H7 (cell line): ENCODE data around the gene GMNN. TPM values are rescaled to one million over a fixed set of nuclear protein-coding genes. Genes with fewer than 3 reads are reported as not detected.

Source experiments
- DNase-seq: peaks from one replicate; pipeline ENCODE4 v3.0.0; 2012
- H3K27me3 ChIP-seq: 2 replicates; pipeline ENCODE4 v1.6.0; 2011; ENCODE audit warnings: mild to moderate bottlenecking, low read length; ENCODE audit not compliant: control insufficient read depth, insufficient read depth
- H3K36me3 ChIP-seq: replicated peaks from 2 replicates; pipeline ENCODE4 v1.5.1; 2011; ENCODE audit warnings: low read length; ENCODE audit not compliant: control insufficient read depth, insufficient read depth
- H3K4me3 ChIP-seq: 2 replicates; pipeline ENCODE4 v1.5.1; 2011; ENCODE audit warnings: low read depth, mild to moderate bottlenecking, control low read depth, low read length, moderate library complexity; ENCODE audit not compliant: insufficient read depth
- total RNA-seq: library from RNA; depleted of rRNA; stranded (reverse); fragments of >200 nt; shearing (Covaris generic); gene quantifications from 2 replicates; pipeline ENCODE4 v1.2.3, GENCODE V29; 2014

Gene GMNN
- total RNA-seq, 1 experiment from 2014 or later = 75.3 TPM

DNA sequence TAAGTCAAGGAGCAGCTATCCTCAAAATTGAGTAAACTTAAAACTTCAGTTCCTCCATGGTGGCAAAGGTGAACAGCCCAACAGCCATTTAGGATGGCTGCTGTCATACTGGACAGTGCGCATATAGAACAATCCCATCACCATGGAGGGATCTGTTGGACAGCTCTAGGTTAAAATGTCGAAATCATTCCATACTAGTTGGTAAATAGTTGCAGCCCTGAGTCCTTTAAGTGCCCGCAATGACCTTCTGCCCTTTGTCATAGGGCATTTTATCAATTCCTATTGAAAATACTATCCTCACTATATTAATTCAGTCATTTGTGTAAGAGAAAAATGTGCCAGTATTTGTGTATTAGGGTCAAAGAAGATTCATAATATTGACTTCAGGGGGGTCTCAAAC is 32.8 kb downstream of the GMNN start:
- Histone ChIP-seq H3K4me3 (no peak overlapping the region), H3K27me3 (no peaks in the 10 kb centered on the region), H3K36me3 (no peaks in the 10 kb centered on the region)
- DNase-seq = no peak

DNA sequence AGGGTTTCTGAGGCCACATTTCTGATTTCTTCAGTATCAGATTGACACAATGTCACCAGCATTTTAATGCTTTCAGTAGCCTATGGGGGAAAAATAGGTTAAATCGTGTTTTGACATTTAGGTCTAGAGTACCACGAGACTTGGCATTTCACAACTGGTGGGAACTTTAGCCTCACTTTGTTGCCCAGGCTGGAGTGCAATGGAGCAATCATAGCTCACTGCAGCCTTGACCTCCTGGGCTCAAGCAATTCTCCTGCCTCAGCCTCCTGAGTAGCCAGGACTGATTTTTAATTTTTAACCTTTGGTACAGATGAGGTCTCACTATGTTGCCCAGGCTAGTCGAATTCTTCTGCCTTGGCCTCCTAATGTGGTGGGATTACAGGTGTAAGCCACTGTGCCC is 35.0 kb downstream of the GMNN start:
- Histone ChIP-seq H3K27me3 (no peaks in the 10 kb centered on the region), H3K36me3 (no peaks in the 10 kb centered on the region), H3K4me3 (no peak overlapping the region)
- no peak for DNase-seq

DNA sequence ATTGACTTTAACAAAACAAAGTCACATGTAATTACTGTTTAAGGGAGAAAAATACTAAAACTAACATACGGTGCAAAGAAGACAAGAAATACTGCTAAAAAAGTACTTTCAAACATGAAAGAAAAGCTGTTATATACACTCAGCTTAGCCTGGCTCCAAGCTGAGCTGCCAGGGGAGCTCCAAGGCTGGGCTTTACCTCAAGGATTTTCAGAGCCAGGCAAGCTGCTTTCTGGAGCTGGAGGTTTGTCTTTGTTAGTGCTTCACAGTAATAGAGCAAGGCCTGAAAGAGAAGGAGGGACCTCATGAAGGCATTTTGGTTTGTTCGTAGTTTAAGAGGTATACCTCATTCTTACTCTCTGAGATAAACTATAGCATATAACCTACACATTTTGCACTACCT is 43.6 kb downstream of the GMNN start:
- no peak for DNase-seq
- no peak overlapping the region for H3K4me3 ChIP-seq
- H3K27me3 ChIP-seq = no peaks in the 10 kb centered on the region
- H3K36me3 ChIP-seq = no peaks in the 10 kb centered on the region

DNA sequence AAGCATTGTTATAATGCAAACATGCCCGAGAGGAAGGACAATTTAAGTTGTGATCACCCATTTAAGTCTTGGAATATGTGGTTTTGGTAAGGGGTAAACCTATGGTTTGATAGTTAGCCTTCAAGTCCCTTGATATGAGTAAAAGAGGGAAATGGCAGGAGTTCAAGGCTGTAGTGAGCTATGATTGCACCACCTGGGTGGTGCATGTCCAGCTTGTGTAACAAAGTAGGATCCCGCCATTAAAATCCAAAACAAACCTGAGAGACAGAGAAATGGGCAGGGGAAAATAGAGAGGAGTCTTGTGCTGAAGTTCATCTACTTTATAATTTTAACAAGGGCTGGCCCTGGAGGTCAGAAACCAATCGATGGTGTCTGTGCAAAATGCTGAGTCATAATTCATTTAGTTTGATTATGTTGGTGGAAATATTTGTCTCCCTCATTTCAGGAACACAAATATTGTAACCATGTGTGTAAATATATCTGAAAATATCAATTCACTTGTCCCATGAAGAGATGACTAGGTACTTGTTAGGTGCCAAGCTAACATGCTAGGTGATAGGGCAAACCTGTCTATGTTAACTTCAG is 47.2 kb downstream of the GMNN start:
- H3K36me3 ChIP-seq = no peaks in the 10 kb centered on the region
- H3K27me3 ChIP-seq = no peaks in the 10 kb centered on the region
- H3K4me3 ChIP-seq = no peak overlapping the region
- DNase-seq = no peak

DNA sequence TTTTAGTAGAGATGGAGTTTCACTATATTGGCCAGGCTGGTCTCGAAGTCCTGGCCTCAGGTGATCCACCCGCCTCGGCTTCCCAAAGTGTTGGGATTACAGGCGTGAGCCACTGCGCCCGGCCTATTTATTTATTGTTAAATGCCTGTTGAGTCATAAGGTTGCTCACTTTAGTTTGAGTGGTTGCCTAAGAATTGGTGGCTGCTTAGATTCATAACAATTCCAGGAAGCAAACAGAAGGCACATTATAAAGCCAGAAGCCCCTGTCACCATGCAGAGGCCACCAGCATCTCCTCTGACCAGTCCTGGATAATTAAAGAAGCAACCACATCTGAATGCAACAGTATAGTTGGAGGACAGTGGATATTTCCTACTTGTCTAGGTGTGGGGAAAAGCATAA is 48.0 kb downstream of the GMNN start:
- Histone ChIP-seq H3K36me3 (no peaks in the 10 kb centered on the region), H3K4me3 (no peak overlapping the region), H3K27me3 (no peaks in the 10 kb centered on the region)
- DNase-seq = no peak

DNA sequence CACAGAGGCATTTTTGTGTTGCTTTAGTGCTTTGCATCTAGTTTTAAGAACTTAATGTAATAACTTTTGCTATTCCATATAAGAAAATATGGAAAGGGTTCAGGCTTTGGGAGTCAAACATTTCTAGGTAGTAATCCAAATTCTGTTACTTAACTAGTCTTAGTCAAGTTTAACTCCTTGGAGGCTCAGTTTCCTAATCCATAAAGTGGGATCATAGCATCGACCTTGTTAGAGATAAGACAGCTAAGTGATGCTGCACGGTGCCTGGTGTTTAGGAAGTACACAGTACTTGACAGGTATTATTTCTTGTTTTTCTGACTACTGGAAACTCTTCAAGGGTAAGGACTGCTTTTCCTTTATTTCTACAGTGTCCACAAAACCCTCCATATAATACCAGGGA is 48.4 kb downstream of the GMNN start:
- DNase-seq = no peak
- Histone ChIP-seq H3K36me3 (no peaks in the 10 kb centered on the region), H3K27me3 (no peaks in the 10 kb centered on the region), H3K4me3 (no peak overlapping the region)

DNA sequence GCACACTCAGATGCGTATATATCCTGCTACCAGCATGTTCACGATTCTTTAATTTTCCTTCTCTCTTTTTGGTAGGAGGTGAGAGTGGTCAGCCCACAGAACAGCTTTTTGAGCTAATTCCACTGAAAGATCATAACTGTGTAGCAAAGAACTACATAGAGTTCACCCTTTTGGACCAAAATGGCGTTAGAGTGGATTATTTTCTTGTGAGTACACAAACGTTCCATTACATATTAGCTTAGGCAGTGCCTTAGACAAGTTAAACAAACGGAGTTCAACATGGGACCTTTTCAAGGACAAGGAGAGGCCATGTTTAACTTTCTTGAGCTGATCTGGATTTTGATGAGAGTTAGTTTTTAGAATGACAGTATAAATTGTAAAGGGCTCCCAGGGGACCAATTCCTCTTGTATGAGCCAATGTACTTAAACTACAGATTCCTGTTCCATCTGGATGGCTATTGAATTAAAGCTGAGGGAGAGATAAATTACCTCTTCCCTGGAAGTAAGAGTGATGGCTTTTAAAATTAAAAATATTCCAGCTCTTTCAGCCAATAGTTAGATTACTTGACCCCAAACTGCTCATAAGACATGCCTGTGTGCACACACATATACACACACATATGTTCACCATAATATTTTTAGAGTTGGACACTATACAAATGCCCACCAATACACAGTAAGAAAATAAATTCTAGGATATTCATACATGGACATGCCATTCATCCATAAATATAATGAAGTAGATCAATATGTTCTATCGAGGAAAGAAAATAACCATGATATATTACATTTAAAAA is 49.6 kb downstream of the GMNN start:
- H3K27me3 ChIP-seq = no peaks in the 10 kb centered on the region
- no peak for DNase-seq
- H3K4me3 ChIP-seq = no peak overlapping the region
- no peaks in the 10 kb centered on the region for H3K36me3 ChIP-seq

DNA sequence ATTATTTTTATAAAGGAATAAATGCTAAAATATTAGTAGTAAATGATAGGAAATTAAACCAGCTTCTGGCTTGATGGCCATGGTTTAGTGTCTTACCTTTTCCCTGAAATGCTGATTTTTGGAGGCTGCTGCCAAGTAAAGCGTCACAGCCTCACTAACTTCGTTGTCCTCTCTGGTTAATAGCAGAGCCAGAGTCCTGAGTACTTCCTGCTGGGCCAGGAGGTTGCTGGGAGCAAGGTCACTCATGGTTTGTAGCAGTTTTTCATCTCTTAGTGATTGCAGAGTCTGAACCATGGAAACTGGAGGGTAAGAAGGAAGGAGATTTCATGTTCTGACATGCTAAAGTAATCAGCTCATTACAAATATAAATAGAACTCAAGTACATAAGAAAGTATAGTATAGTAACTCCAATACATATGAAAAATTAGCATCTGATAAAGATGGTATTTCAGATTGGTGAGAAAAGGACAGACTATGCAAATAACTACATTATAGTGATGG is 50.4 kb downstream of the GMNN start:
- DNase-seq = no peak
- H3K36me3 ChIP-seq = no peaks in the 10 kb centered on the region
- H3K4me3 ChIP-seq = no peak overlapping the region
- H3K27me3 ChIP-seq = no peaks in the 10 kb centered on the region

DNA sequence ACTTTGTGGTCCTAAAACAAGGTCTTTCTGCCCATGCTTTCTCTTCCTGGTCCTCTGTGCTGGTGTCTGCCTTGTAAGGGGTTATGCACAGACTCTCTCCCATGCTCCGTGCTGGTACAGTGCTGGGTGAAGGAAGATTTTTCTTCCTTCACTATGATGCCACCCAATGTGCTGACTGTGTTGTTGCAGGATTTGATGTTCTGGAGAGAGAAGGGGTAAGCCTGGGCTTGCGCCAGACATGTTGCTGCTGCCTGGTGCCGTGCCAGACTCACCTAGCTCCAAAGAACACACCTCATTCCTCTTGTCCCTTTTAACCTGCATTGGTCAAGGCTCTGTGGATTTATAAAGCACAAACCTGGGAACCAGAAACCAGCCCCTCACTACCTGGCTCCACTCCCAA is 52.4 kb downstream of the GMNN start:
- Histone ChIP-seq H3K4me3 (no peak overlapping the region), H3K27me3 (no peaks in the 10 kb centered on the region), H3K36me3 (no peaks in the 10 kb centered on the region)
- DNase-seq = no peak

DNA sequence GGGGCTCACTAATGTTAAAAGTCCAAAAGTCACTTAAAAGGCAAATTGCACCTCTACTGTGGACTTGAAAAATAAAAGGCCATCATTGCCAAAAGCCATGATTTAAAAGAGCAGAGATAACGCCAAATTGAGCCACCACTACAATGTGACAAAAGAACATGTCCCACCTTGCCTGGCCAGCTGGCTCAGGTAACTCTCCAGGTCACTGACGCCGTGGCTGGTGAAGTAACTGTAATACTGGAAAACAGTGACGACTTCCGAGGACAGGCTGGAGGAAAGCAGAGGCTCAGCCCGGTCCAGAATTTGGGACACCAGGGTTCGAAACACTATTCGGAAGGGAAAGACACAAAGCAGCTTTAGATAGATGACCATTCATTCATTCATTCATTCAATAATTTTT is 53.2 kb downstream of the GMNN start:
- no peak for DNase-seq
- no peaks in the 10 kb centered on the region for H3K36me3 ChIP-seq
- H3K4me3 ChIP-seq = no peak overlapping the region

DNA sequence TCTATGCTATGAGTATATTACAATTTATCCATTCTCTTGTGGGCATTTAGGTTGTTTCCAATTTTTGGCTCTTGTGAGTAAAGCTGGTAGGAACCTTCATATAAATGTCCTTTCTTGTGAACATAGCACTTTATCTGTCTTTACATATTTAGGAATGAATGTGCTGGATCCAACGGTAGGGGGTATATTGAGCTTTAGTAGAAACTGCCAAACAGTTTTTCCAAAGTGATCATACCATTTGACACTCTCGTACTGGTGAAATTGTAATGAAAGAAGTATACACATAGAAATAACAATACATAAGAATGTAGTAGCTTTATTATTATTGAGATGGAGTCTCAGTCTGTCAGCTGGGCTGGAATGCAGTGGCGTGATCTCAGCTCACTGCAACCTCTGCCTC is 54.9 kb downstream of the GMNN start:
- no peaks in the 10 kb centered on the region for H3K27me3 ChIP-seq
- no peaks in the 10 kb centered on the region for H3K36me3 ChIP-seq
- DNase-seq = no peak
- no peak overlapping the region for H3K4me3 ChIP-seq

More for the DNA sequence above, 53.2 kb downstream of the GMNN start:
- H3K27me3 ChIP-seq = no peaks in the 10 kb centered on the region

DNA sequence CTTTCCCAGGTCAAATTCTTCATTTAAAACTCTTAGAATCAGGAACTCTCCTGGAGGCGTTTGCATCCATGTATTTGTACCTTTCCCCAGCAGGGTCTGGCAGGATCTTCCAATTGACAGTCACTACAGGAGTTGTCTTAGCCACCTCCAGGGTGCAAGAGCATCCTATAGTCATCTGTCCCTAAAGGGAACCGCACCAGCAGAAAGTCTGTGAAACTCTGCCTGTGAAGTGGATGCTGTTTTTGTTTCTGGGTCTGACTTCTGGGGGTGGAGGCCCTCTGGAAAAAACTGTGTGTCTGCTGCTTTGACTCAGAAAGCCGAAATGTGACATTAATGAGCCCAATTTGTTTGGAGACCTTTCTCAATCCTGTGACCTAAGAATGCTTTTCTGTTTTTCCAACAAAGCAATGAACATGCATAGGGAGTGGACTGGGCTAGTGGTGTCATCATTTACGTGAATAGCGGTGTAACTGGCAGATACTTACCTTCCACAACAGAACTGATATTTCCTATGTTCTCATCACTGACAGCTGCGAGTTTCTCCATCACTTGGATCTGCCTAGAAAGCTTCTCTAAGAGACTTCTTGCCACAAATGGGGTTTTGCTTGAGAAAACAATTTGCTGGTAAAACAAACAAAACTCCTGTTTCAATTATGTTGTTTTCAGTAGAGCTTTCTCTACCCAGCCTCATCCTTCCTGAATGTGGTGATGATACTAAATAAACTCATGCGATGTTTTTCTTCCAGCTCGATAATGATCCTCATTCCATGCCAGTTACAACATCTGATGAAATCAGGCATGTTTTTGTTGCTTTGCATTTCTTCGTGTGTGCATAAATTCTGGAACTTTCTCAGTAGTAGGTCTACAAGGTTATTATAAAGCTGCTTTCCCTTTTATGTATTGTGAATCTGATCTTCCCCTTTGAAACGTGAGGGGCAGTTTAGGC is 57.3 kb downstream of the GMNN start:
- DNase-seq = no peak
- Histone ChIP-seq H3K36me3 (no peaks in the 10 kb centered on the region), H3K27me3 (no peaks in the 10 kb centered on the region), H3K4me3 (no peak overlapping the region)

DNA sequence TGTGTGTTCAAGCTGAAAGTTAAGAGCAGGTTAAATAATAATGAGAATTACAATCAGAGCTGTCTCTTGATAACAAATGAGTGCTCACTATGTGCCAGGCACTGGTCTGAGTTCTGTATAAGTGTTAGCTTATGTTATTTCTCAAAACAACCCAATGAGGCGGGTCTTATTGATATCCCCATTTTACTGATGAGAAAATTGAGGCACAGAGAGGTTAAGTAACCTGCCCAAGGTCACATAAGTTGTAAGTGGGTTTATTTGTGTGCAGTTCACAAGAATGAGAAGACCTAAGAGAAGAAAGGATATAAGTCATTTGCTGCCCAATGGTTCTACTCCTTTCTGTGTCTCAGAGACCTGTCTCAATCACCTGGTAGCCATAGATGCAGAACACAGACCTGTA is 58.1 kb downstream of the GMNN start:
- Histone ChIP-seq H3K36me3 (no peaks in the 10 kb centered on the region), H3K4me3 (no peak overlapping the region), H3K27me3 (no peaks in the 10 kb centered on the region)
- DNase-seq = no peak

DNA sequence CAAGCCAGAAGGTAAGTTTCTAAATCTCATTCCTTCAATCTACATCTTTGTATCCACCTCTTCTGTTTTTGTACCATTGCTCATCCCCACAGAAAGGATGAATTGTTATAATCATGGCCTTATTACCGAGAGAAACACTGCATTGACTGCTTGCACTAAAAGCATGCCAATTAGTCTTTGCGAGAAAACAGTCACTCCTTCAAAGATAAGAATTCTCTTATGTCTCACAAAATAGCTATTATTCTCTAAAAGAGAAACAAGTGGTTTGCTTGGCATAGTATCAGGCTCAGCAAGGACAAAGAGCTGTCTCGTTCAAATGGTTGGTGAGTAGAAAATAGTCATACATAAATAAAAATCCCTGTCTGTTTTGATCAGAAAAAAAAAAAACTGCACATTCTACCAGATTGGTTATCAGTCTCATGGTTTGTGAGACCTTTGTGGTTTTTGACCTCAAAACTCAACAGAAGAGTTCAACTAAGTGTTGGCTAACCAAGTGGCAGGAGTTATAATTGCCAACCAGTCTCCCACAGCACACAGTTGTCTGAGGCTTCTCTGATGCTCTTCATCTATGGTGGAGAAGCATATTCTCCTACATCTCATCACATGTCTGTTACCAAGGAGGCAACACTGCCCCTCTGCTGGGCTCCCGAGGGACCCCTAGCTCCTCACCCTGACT is 59.1 kb downstream of the GMNN start:
- H3K36me3 ChIP-seq = no peaks in the 10 kb centered on the region
- no peak for DNase-seq
- H3K27me3 ChIP-seq = no peaks in the 10 kb centered on the region
- H3K4me3 ChIP-seq = no peak overlapping the region
